A549 (cell line): ENCODE measurements around the gene ASCL5.

Source experiments
- BHLHE40 ChIP-seq: IDR thresholded peaks from 2 replicates; pipeline ENCODE4 v1.6.1; 2012; ENCODE audit warnings: low read depth, low read length, inconsistent platforms
- CBX8 ChIP-seq: fragments of 200-600 bp; sonication (generic); IDR thresholded peaks from 2 replicates; pipeline ENCODE4 v1.6.1; 2016
- CHD2 ChIP-seq: fragments of 150-350 bp; IDR thresholded peaks from 2 replicates; pipeline ENCODE4 v1.6.1; 2014; ENCODE audit warnings: low read length; ENCODE audit not compliant: partially characterized antibody
- CTCF ChIP-seq: fragments of >200 bp; sonication (Bioruptor Twin); formaldehyde crosslinking; IDR thresholded peaks from 3 replicates; pipeline ENCODE4 v1.5.1; 2016
- EHMT2 ChIP-seq: fragments of 200-600 bp; sonication (generic); IDR thresholded peaks from 2 replicates; pipeline ENCODE4 v1.6.1; 2016; ENCODE audit warnings: antibody characterized with exemption, low read depth, mild to moderate bottlenecking, moderate library complexity
- EP300 ChIP-seq, 2 experiments: fragments of >200 bp; sonication (Bioruptor Twin); formaldehyde crosslinking; IDR thresholded peaks; 2 replicates in 1 of 2; 3 replicates in 1 of 2; pipeline ENCODE4 v1.6.1; 2016 to 2017
- FOSL2 ChIP-seq, 2 experiments: fragments of 450-650 bp in 1 of 2; fragments of >200 bp in 1 of 2; sonication (Bioruptor Twin) in 1 of 2; formaldehyde crosslinking; IDR thresholded peaks; 2 replicates each; pipeline versions ENCODE4 v1.5.0 to v1.6.1; 2016 to 2020; ENCODE audit warnings: mild to moderate bottlenecking in 1 of 2, moderate library complexity in 1 of 2
- MAX ChIP-seq: IDR thresholded peaks from 2 replicates; pipeline ENCODE4 v1.6.1; 2012
- POLR2A ChIP-seq: IDR thresholded peaks from 2 replicates; pipeline ENCODE4 v1.6.1; 2012; ENCODE audit warnings: mild to moderate bottlenecking, low read length
- RCOR1 ChIP-seq: fragments of 150-350 bp; IDR thresholded peaks from 2 replicates; pipeline ENCODE4 v1.6.1; 2014; ENCODE audit warnings: antibody characterized with exemption, low read length, low read depth

GRCh38 chr1:201105688-201106087 lies 21.3 kb downstream of the ASCL5 start:
- no peak for TF ChIP-seq CTCF
- no peak for TF ChIP-seq POLR2A
- no peak for TF ChIP-seq EHMT2
- TF ChIP-seq EP300 (IDR thresholded peaks at IDR 0.05): no peak
- TF ChIP-seq BHLHE40: no peak
- TF ChIP-seq RCOR1: no peak
- no peak for TF ChIP-seq FOSL2 (IDR thresholded peaks at IDR 0.05)
- no peak for TF ChIP-seq FOSL2 (CRISPR knock-in tag; IDR thresholded peaks at IDR 0.05)
- TF ChIP-seq CHD2: no peak
- no peak for TF ChIP-seq MAX
- TF ChIP-seq CBX8: no peak
